Measurements from ENCODE around the gene VAMP4. TPM values are rescaled to one million over a fixed set of nuclear protein-coding genes. Genes with fewer than 3 reads are reported as not detected.

The VAMP4 gene
- 6.6 and 7.6 TPM in 2 replicates for total RNA-seq

DNA sequence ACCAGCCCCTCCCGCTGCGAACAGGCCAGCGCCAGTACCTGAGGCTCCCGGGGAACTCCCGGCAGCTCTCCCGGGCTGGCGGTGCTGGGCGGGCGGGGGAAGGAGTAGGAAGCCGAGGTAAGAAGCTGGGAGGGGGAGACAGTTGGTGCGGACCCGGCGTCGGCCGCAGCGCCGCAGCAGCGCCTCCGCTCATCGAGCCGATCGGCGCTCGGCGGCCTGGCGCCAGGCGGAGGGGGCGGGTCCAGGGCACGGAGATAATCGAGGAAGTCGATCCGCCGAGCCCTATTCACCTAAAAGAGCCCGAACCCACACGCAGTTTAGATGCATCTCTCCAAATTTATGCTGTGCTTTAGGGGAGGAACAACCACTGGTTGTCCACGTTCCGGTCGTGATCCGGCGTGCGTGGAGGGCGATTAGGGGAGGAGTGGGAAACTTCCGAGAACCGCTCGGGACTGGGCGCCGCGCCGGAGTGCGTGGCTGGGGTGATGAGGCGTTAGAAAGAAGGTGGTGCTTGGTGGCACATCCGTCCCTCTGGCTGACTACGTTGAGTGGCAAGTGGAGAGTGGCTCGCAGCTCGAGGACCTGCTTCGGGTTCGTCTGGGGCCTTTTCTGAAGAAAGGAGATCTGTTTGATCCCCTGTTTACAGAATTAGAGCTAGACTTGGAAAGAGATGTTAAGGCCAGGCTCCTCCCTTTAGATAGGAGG, at the start of gene VAMP4:
Gene VAMP4 (minus strand): TSS at position 194 of the 705 bp plus-strand sequence. CDS start 3,651 bp downstream, outside the sequence.

GRCh38 chr1:171781176-171781875, 39.5 kb upstream of the VAMP4 start, which contains the start of gene METTL13:
TSS of gene METTL13 (plus strand) at chr1:171781660. CDS start at chr1:171781968, 308 bp downstream.

DNA sequence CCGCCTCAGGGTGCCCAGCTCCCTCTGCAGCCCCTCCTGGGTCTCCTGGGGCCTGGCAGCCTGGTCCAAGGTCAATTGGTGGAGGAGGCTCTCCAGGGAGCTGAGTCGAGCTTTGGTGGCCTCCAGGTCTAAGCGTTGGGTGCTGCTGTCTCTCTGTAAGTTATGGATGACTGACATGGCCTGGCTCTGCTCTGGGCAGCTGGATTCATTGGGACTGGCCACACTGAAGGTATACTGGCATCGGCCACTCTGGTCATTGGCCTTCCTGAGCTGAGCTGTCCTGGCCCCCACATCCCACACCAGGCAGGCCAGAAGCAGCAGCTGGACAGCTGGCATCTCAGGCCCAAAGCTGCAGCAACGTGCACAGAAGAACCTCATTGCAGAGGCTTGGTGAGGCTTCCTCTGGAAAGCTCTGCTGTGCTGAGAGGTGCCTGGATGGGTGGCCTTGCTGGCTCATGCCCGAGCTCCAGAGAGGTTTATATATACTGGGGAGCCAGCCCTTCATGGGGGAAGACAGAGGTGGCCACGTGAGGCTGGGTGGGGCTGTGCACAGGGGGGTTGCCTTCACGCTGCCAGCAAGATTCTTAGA, 89.5 kb downstream of the VAMP4 start, which contains the start of gene MYOC:
Gene MYOC (minus strand): TSS at position 455 of the 589 bp plus-strand sequence. CDS start 77 bp downstream, at position 378.

Small RNAs within 50 kb of the gene (small RNA-seq; reads per million reads assigned to genes)
- not detected for gene RF00601

Other genes with a start within 250 kb of the VAMP4 start
- not detected in 2 replicates for gene MYOCOS, start 119.8 kb downstream of the VAMP4 start, total RNA-seq
- not detected in 2 replicates for gene MYOC, start 89.4 kb downstream of the VAMP4 start, total RNA-seq
- gene METTL13, start 39.6 kb upstream of the VAMP4 start, total RNA-seq: 17.6 and 24.2 TPM in 2 replicates
- gene DNM3, start 99.4 kb upstream of the VAMP4 start, total RNA-seq: 1.8 and 5.7 TPM in 2 replicates

All from subcutaneous preadipocyte (primary cell).